ENCODE data around the gene LHPP.

DNA sequence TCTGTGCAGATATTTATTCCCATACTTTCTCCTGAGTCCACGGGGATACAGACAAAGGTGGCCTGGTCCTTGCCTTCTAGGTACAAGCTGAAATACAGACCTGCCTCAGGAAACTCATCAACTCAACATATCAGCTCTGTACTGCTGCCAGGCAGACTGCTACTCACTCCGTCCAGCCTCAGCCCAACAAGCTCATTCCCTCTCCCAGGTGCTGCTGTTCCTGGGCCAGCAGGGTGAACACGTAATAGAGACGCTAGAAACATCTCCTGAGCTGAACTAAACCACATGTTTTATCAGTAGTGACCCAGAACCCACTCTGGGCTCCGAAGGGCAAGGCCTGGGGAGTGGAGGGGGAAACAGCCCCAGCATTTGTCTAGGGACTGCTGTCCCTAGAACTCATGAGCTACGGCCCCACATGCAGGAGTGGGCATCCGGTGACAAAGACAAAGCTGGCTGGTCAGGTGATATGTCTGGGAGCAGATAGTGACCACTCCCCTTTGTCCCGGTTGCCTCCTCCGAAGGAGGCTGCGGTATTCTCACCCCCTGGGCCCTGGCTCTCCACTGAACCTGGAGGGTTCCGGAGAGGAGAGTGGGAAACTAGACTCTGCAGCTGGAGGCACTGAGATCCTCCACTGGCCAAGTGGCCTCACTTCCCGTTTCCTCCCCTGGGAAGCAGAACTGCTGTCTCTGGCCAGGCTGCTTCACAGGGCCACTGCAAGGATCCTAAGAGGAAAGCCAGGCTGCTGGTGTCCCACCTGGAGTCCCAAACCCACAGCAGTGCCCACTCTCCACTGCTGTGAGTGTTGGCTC, 166.4 kb downstream of the LHPP start:
- TF ChIP-seq, protein P1, sequence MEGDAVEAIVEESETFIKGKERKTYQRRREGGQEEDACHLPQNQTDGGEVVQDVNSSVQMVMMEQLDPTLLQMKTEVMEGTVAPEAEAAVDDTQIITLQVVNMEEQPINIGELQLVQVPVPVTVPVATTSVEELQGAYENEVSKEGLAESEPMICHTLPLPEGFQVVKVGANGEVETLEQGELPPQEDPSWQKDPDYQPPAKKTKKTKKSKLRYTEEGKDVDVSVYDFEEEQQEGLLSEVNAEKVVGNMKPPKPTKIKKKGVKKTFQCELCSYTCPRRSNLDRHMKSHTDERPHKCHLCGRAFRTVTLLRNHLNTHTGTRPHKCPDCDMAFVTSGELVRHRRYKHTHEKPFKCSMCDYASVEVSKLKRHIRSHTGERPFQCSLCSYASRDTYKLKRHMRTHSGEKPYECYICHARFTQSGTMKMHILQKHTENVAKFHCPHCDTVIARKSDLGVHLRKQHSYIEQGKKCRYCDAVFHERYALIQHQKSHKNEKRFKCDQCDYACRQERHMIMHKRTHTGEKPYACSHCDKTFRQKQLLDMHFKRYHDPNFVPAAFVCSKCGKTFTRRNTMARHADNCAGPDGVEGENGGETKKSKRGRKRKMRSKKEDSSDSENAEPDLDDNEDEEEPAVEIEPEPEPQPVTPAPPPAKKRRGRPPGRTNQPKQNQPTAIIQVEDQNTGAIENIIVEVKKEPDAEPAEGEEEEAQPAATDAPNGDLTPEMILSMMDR (conservative IDR thresholded peaks at IDR 0.05) = no peak
- no peak for TF ChIP-seq ZFX (IDR thresholded peaks at IDR 0.05)
